HG03558 (cell line): Measurements from ENCODE around the gene PXDN.

Source experiments
- ATAC-seq: cut with Tn5 transposase; IDR thresholded peaks from one replicate; pipeline ENCODE4 v1.9.1; 2021; ENCODE audit warnings: moderate number of reproducible peaks; ENCODE audit not compliant: unreplicated experiment; ENCODE audit errors: extremely low read depth

The PXDN gene

GRCh38 chr2:1755436-1756191 is 11.3 kb upstream of the PXDN start:
- no peak for ATAC-seq

GRCh38 chr2:1754461-1755170 is 10.3 kb upstream of the PXDN start:
- ATAC-seq, result no peak

GRCh38 chr2:1754046-1754445 is 9.7 kb upstream of the PXDN start:
- ATAC-seq, result no peak

- ATAC-seq, result no peak
These were observed 8.4 kb upstream of the PXDN start for GRCh38 chr2:1752751-1753150.

DNA sequence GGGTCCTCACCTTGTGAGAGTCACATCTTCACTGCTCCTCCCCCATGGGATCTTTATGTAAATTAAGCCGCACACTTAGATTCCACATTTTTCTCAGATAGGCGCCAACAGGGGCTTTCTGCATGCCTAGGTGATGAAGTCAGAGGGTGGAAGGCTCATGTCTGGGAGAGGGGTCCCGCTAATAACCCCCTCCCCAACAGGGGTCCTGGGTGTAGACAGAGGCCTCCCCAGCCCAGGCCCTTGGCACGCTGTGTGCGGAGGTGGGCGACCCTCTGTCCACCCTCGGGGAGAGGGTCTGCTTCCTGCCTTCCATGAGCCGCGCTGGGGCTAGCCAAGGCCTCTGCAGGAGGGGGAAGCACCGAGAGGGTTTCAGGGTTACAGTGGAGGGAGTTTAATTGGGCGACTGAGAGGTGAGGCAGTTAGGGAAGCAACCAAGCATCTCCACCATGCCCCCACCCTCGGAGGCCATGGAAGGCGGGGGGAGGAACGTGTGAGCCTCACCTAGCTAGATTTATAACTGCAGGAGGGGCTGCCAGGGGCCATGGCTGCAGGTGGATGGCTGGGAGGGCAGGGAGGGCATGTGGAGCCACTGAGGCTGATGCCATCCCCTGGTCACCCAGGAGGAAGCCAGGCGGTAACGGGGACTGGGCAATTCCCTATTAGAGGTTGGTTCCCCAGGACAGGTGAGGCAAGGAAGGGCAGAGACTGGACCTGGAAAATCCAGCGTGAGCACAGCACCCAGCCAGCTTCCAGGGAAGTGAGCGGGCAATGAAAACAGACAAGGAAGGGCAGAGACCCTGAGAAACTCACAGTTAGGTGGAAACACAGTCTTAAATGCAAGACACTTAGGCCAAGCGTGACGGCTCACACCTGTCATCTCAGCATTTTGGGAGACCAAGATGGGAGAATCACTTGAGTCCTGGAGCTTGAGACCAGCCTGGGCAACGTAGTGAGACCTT is 7.7 kb upstream of the PXDN start:
- no peak for ATAC-seq

- no peak for ATAC-seq
These were observed 6.8 kb upstream of the PXDN start for GRCh38 chr2:1750933-1751766.

GRCh38 chr2:1750270-1750932 is 6.1 kb upstream of the PXDN start:
- no peak for ATAC-seq

DNA sequence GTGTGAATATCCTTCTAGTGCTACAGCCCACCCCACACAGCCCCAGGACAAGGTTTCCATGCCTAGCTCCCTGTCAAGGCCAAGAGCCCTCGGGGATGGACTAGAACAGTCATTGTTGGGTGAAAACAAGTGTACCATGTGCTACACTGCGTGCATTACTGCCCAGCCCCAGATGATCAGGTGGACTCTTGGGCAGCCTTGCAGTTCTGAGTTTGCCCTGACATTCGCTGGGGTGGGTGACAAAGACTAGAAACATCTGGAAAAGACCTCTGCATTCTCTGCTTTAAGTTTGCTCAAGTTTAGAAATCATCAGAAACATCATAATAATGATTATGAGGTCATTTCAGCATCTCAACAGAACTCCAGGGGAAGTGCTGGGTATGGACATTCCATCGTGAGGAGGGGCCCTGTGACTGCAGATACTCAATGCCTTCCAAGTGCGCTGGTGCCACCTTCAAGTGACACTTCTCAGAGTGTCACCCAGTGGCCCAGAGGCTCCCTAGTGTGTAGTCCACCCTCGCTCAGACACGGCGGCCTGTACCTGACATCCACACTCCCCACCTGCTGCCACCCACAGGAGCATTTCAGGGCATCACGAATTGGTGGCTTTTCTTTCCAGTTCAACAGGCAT is 5.3 kb upstream of the PXDN start:
- ATAC-seq, result no peak

- ATAC-seq, result no peak
These were observed 4.6 kb upstream of the PXDN start for GRCh38 chr2:1748741-1749488.

DNA sequence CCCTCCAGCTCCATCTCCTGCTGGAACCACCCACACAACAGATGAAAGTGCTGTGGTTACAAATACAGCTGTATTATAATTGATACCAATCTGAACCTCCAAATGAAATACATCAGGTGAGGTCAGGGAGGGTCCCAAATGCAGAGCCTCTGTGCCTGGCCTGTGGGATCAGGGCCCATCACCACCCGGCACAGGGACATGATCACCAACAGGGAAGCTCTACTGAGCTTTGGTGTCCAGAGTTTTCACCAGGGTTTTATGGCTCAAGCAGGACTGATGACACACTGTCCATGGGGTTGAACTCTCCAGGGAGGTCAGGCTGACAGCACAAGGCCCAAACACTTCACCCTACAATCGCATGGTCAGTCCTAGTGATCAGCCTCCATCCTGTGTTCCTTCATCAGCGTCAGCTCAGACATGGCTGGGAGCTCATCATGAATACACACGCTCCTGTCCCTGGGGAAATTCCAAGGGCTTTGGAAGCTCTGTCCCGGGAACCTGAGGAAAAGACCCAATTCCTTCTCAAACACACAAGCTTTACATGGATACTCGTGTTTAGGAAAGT is 3.9 kb upstream of the PXDN start:
- no peak for ATAC-seq

- no peak for ATAC-seq
These were observed 3.0 kb upstream of the PXDN start for GRCh38 chr2:1747065-1747941.

- no peak for ATAC-seq
These were observed 2.1 kb upstream of the PXDN start for GRCh38 chr2:1746174-1747064.

DNA sequence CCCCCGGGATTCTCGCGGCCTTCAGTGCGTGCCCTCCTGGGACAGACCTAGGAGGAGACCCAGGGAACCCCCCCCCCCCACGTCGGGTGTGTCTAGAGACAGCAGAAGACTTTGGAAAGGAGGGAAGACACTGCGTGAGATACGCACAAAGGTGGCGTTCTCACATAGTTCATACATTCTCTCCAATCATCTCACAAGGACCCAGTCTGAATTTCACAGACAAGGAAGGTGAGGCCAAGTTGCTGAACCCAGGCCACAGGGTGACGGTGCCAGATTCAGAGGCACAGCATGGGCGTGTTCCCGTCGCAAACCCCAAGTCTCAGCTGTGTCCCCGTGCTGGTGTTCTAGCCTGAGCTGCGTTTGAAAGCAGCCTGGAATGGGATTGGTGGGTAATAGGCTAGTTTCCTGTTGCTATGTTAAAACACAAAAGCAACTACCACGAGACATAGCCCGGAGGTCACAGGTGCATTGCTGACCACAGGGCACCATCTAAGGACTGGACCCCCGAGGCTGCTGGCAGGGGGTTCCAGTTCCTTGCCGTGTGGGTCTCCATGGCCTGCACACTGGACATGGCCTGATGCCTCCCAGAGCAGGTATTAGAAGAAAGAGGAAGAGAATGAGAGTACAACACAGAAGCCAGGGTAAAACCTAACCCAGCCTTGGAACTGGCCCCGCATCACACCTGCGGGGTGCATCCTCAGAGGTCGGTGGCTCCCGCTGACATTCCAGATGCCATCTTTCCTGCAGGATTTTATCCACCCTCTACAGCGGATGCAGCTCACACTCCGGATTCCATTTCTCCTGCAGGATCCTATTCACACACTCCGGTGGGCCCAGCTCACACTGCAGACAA is 1.1 kb upstream of the PXDN start:
- no peak for ATAC-seq

DNA sequence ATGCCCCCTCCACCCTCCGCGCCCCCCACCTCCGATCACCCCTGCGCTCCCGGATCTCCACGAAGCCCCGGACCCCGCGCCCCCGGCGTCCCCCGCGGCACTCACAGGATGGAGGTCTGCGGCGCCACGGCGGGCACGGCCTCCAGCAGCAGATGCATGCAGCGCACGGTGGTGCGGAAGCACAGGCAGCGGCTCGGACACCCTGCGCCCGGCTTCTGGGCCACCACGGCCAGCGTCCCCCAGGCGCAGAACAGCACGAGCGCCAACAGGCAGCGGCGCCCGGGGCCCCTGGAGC is 217 bp downstream of the PXDN start:
- no peak for ATAC-seq

DNA sequence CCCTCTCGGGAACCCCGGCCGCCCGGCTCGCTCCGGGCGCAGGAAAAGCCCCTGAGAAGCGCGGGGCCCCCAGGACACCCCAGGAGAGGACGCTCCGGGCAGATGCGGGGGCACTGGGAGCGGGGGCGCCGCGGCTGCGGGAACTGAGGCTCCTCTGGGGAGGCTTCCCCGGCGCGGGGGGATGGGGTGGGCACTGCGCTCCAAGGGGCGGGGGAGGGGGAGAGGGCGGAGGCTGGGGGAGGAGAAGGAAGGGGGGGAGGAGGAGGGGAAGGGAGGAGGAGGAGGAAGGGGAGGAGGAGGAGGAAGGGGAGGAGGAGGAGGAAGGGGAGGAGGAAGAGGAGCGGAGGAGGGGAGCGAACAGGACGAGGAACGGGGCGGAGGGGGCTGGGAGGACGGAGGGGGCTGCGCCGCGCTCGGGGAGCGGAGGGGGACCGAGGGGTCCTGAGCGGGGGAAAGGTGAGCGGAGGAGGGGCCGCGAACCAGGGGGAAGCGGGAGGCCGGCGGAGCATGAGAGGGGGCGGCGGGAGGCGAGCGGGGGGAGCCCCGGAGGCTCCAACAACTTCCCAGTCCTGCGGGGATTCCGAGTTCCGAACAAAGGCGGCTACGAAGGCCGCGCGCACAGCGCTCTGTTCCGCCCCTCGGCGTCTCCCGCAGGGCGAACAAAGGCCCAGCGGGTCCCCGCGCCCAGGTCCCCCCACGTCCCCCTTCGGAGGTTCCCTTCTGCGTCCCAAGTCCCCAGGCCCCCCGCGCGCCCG is 742 bp downstream of the PXDN start:
- ATAC-seq, result no peak
